Glomerular visceral epithelial cell (primary cell): ENCODE measurements around the gene USH1G.
"Not testable (repeated sequence)": the region's sequence is repeated elsewhere in the genome, so short reads cannot be mapped to it uniquely, and the experiment has no call there.

Experiments
- DNase-seq: peaks from one replicate; pipeline ENCODE4 v3.0.0-alpha.2; 2016; ENCODE audit errors: extremely low spot score

USH1G gene

GRCh38 chr17:74930535-74931036, 7.5 kb upstream of the USH1G start:
- DNase-seq: no peak

DNA sequence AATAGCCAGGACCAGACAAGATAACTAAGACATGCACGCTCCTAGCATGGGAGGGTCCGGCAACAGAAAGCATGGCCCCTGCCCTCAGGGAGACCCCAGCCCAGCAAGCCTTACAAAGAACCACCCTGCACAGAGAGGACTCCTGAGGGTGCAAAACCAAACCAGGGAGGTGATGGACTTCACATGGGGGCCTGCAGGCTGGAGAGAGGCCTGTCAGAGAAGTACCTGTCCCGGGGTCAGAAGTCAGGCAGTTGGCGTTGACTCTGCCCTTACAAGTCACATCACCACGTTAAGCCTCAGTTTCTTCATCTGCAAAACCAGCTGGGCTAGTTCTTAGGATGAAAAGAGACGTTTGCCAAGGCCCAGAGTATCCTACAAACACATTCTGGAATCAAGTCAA, 5.7 kb upstream of the USH1G start:
- no peak for DNase-seq

GRCh38 chr17:74925242-74925641, 2.2 kb upstream of the USH1G start:
- no peak for DNase-seq

GRCh38 chr17:74924250-74924948, 1.3 kb upstream of the USH1G start, which contains the start of gene OTOP2:
Gene OTOP2, plus strand, starts transcription at chr17:74924273. Its CDS starts 360 bp downstream, at chr17:74924633.
- no peak for DNase-seq

GRCh38 chr17:74923538-74924249, 639 bp upstream of the USH1G start:
- DNase-seq: peak; percentile 53

DNA sequence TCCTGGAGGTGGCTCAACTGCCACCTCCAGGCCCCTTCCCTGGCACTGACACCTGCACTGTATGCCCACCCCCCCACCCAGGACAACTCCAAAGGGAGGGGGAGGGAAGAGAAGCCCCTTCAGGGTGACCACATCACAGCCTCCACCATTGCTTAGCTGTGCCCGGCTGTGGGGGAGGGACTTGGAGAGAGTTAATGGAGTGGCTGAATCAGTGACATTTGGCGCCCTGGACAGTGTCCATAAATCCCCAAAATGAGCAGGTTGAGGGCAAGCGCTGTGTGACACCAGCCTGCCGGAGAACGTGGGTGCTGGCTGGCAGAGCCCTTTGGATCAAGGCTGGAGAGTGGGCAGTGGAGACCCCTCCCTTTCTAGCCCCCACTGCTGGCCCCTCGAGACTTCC, 883 bp downstream of the USH1G start:
- no peak for DNase-seq

DNA sequence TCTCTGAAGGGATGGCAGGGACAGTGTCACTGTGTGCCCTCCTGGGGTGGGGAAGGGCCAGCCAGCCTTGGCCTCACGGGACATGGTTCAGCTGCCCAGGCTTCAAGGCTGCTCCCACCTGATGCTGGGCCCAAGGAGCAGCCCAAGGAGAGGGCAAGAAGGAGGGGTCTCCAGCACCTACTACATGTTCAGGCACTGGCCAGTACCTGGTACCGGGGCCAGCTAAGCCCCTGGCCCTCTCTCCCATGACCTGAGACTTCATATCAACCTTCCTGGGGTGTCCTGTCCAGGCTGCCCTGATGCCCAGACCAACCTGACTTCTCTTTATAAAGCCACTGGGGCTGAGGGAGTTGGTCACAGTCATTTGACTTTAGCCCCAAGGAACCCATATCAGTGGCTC, 1.3 kb downstream of the USH1G start:
- no peak for DNase-seq

GRCh38 chr17:74921026-74921681, 1.9 kb downstream of the USH1G start:
- DNase-seq: no peak

- DNase-seq: no peak
These were observed 2.4 kb downstream of the USH1G start for GRCh38 chr17:74920642-74921025.

- DNase-seq: no peak
These were observed 2.8 kb downstream of the USH1G start for GRCh38 chr17:74920306-74920620.

- DNase-seq: no peak
These were observed 3.4 kb downstream of the USH1G start for GRCh38 chr17:74919440-74920305.

GRCh38 chr17:74918906-74919305, 4.1 kb downstream of the USH1G start:
- DNase-seq: no peak

DNA sequence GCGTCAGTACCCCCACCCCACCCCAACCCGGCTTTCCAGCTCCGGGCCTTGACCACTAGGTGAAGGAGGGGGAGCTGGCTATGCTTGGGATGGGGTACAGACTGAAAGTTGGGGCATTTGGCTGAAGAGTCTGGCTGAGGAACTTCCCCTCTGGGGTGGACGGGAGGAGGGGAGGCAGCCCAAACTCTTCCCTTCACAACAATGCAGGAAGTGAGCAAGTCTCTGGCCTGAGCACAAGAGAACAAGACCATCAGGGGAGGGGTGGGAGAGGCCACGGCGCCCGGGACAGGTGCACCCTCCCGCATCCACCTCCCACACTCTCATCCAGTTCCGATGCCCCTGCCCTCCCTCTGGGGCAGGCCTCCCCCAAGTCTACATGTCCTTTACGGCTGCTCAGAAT, 5.6 kb downstream of the USH1G start:
- no peak for DNase-seq

DNA sequence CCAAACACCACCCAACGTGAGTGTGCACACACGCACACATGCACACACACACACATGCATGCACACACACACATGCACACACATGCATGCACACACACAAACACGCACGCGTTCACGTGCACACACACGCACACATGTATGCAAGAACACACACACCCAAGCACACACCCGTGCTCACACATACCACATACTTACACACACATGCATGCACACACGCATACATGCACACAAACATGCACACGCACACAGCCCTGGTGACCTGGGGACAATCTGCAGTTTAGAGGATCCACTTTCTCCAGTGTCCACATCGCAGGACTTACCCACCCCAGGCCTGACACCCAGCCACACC, 6.2 kb downstream of the USH1G start:
- no peak for DNase-seq

DNA sequence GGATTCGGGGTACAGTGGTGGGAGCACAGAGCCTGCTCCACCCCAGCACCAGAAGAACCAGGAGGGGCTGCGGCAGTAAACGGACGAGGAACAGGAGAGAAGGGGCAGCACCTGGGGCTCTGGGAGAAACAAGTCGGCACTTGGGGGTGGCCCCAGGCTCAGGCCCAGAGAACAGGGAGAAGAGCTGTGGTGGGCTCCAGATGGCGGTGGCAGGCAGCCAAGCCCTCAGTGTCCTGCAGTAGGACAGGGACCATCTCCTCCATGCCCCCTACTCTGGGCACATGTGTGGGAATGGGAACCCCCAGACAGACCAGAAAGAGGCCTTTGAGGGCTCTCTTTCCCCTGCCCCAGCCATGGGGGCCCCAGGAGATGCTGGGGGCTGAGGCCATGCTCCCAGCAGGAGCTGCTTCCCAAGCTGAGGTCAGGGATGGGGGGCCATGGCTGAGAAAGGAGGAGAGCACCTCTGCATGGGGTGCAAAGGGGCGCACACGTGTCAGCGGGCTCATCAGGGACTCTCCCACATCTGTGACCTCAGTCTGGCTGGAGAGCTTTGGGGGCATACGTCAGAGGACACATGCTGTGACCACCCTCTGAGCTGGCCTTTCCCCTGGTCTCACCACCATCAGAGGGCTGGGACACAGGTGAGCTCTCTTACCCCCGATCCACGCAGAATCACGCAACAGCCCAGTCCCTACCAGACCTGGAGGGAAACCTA, 6.8 kb downstream of the USH1G start:
- DNase-seq: no peak

DNA sequence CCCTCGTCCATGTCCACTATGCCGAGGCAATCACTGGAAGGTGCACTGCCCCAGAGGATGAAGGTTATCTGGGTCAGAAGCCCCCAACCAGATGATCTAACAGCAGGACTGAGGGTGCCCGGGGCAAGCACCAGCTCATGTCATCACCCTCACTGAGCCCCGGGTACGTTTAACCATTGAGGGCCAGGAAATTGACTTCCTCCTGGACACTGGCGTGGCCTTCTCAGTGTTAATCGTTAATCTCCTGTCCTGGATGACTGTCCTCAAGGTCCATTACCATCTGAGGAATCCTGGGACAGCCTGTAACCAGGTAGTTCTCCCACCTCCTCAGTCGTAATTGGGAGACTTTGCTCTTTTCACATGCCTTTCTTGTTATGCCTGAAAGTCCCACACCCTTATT, 11.6 kb downstream of the USH1G start:
- not testable (repeated sequence) for DNase-seq

- not testable (repeated sequence) for DNase-seq
These were observed 14.0 kb downstream of the USH1G start for GRCh38 chr17:74909097-74909496.

DNA sequence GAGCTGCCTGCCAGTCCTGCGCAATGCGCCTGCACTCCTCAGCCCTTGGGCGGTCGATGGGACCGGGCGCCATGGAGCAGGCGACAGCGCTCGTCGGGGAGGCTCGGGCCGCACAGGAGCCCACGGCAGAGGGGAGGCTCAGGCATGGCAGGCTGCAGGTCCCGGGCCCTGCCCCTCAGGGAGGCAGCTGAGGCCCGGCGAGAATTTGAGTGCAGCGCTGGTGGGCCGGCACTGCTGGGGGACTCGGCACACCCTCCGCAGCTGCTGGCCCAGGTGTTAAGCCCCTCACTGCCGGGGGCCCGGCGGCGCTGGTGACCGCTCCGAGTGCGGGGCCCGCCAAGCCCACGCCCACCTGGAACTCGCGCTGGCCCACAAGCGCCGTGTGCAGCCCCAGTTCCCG, 16.0 kb downstream of the USH1G start:
- DNase-seq: no peak

DNA sequence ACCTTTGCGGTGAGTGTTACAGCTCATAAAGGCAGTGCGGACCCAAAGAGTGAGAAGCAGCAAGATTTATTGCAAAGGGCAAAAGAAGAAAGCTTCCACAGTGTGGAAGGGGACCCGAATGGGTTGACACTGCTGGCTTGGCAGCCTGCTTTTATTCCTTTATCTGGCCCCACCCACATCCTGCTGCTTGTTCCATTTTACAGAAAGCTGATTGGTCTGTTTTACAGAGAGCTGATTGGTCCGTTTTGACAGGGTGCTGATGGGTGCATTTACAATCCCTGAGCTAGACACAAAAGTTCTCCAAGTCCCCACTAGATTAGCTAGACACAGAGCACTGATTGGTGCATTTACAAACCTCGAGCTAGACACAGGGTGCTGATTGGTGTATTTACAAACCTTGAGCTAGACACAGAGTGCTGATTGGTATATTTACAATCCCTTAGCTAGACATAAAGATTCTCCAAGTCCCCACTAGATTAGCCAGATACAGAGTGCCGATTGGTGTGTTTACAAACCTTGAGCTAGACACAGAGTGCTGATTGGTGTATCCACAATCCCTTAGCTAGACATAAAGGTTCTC, 16.8 kb downstream of the USH1G start:
- DNase-seq: not testable (repeated sequence)

DNA sequence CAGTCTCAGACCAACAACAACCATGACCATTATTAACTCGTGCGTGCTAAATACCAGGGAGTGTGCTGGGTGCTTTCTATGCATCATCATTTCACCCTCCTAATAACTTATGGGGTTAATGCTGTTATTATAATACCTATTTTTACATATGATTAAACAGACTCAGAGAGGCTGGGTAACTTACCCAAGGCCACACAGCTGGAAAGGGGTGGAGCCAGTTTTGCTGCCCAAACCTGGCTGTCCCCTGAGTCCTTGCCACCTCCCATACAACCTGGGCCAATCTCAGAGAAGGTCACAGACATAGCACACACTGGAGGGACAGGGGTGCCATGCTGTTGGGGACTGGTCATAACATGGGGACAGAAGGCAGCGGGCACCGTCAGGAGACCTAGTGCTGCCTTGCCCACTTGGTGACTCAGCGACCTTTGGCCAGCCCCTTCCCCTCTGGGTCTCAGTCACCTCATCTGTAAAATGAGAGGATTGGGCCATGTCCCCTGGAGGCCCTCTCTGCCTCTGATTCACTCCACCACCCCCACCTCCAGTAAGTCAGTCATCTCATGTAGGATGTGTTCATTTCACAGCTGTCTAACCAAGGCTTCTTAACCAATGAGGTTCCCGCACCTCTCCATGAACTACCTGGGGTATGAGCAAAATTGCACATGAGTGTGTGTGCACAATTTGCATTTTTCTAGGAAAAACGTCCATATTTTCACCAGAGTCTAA, 18.2 kb downstream of the USH1G start:
- no peak for DNase-seq
